A673 (cell line): Measurements from ENCODE around the gene KDM4B.

Experiments used
- EZH2 ChIP-seq: fragments of 200-600 bp; sonication (generic); IDR thresholded peaks from 2 replicates; pipeline ENCODE4 v1.6.1; 2017; ENCODE audit warnings: borderline replicate concordance, low read depth, mild to moderate bottlenecking, mixed read lengths, antibody characterized with exemption, low read length; ENCODE audit not compliant: poor library complexity, severe bottlenecking
- TF ChIP-seq, protein P1 (sequence below): fragments of 300-800, 200-600 bp; sonication (generic); conservative IDR thresholded peaks from 2 replicates; pipeline ENCODE4 v1.5.1; 2017; ENCODE audit warnings: low read depth, mild to moderate bottlenecking, antibody characterized with exemption, low read length, moderate library complexity, mixed read lengths

DNA sequence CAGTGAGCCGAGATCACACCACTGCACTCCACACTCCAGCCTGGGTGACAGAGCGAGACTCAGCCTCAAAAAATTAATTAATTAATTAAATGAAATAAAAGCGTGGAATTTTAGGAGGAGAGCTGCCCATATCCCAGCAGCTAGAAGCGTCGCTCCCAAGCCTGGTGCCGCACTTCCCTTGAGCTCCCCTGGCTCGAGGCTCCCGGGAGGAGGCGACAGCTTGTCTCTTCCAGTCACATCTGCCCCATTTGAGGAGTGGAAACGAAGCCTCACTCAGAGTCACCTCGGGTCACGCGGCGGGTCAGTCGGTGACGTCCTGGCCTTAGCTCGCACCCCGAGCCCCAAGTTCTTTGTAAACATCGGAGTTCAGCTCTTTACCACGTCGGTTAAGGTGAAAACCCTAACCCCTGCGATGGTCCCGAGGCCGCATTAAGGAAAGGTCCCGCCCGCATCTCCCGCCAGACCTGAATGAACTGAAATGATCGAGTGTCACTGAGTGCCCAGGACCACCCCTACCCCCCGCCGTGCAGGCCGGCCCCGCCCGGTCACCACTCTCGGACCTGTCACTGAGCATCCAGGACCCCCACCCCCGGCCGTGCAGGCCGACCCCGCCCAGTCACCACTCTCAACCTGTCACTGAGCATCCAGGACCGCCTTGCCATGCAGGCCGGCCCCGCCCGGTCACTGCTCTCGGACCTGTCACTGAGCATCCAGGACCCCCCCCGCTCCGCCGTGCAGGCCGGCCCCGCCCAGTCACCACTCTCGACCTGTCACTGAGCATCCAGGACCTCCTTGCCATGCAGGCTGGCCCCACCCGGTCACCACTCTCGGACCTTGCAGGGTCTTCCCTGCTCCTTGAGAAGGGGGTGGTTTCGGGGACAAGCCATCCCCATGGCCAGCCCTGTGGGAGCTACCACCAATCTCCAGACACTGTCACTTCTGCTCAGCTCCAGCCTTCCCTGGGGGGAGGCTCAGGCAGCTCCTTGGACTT lies 176.9 kb downstream of the KDM4B start:
- TF ChIP-seq, protein P1, sequence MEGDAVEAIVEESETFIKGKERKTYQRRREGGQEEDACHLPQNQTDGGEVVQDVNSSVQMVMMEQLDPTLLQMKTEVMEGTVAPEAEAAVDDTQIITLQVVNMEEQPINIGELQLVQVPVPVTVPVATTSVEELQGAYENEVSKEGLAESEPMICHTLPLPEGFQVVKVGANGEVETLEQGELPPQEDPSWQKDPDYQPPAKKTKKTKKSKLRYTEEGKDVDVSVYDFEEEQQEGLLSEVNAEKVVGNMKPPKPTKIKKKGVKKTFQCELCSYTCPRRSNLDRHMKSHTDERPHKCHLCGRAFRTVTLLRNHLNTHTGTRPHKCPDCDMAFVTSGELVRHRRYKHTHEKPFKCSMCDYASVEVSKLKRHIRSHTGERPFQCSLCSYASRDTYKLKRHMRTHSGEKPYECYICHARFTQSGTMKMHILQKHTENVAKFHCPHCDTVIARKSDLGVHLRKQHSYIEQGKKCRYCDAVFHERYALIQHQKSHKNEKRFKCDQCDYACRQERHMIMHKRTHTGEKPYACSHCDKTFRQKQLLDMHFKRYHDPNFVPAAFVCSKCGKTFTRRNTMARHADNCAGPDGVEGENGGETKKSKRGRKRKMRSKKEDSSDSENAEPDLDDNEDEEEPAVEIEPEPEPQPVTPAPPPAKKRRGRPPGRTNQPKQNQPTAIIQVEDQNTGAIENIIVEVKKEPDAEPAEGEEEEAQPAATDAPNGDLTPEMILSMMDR: no peak
- no peak for TF ChIP-seq EZH2
